ENCODE data around the gene NDUFB2. TPM values are rescaled to one million over a fixed set of nuclear protein-coding genes. Genes with fewer than 3 reads are reported as not detected.

Gene NDUFB2
- total and polyA plus RNA-seq, 2 donors (not counting 1 experiment from before 2014, with no cell fraction given): 67.9 to 171 TPM

GRCh38 chr7:140744005-140744404 is 47.5 kb downstream of the NDUFB2 start:
- no peak overlapping the region for H3K27ac ChIP-seq (ENCODE audit: low read length in 2 of 2)
- no peak overlapping the region for H3K4me2 ChIP-seq (replicated peaks; ENCODE audit: low read depth, low read length, poor library complexity, severe bottlenecking)
- no peaks in the 10 kb centered on the region for H3K27me3 ChIP-seq (replicated peaks in 1 of 4; ENCODE audit: control extremely low read depth in 1 of 4, control insufficient read depth in 3 of 4, insufficient read depth in 4 of 4, low read length in 3 of 4)
- H3K36me3 ChIP-seq (replicated peaks in 1 of 2; ENCODE audit: control extremely low read depth in 1 of 2, control insufficient read depth in 1 of 2, extremely low read depth in 1 of 2, insufficient read depth in 2 of 2, low read length in 1 of 2): peaks cover 7 to 8% of the 10 kb centered on the region in 2 experiments
- H3K9ac ChIP-seq (ENCODE audit: low read length): no peak overlapping the region
- no peak overlapping the region for H3K4me3 ChIP-seq (ENCODE audit: control extremely low read depth in 1 of 5, extremely low read depth in 1 of 5, insufficient read depth in 1 of 5, low read depth in 2 of 5, low read length in 4 of 5)
- Mint-ChIP-seq H3K4me3 (no peak overlapping the region), H3K9me3 (ENCODE audit: insufficient read depth) (no peaks in the 10 kb centered on the region), H3K27me3 (no peaks in the 10 kb centered on the region), H3K27ac (no peak overlapping the region), H3K4me1 (peaks cover 13% of the 10 kb centered on the region)
- WGBS (ENCODE audit: insufficient coverage): 100% methylated on average over 1 of the region's 2 CpGs
- peaks cover 8 to 9% of the 10 kb centered on the region in 2 donors for H3K4me1 ChIP-seq (ENCODE audit: control insufficient read depth in 2 of 2, insufficient read depth in 2 of 2, low read length in 2 of 2)
- H2AFZ ChIP-seq (ENCODE audit: insufficient read depth, low read depth, low read length, poor library complexity, severe bottlenecking): no peak overlapping the region
- TF ChIP-seq CTCF (IDR thresholded peaks at IDR 0.05) (no peak), EZH2 (IDR thresholded peaks at IDR 0.05; ENCODE audit: borderline replicate concordance, insufficient read depth, low read depth, low read length, poor library complexity, severe bottlenecking) (no peak)
- no peaks in the 10 kb centered on the region for H3K79me2 ChIP-seq (ENCODE audit: control insufficient read depth, insufficient read depth, low read length)
- no peaks in the 10 kb centered on the region for H4K20me1 ChIP-seq (ENCODE audit: control insufficient read depth, insufficient read depth, low read length, poor library complexity, severe bottlenecking)
- intact Hi-C loops (cut with micrococcal nuclease): no loop called here
- ATAC-seq (ENCODE audit: low read depth): no peak
- H3K9me3 ChIP-seq (ENCODE audit: control extremely low read depth in 1 of 3, control insufficient read depth in 2 of 3, insufficient read depth in 1 of 3, low read length in 2 of 3): no peaks in the 10 kb centered on the region
- no peak for DNase-seq
- POLR2A ChIA-PET: no interaction called here
- CTCF ChIA-PET: interaction anchor here (0.5 kb wide), 1 partner anchor 71 kb away, joined by 3 read pairs; no protein-coding TSS in a partner anchor

GRCh38 chr7:140745266-140746058 is 49.0 kb downstream of the NDUFB2 start:
- H3K9ac ChIP-seq (ENCODE audit: low read length): no peak overlapping the region
- intact Hi-C loops (cut with micrococcal nuclease): no loop called here
- peaks cover 4 to 6% of the 10 kb centered on the region in 2 experiments for H3K36me3 ChIP-seq (replicated peaks in 1 of 2; ENCODE audit: control extremely low read depth in 1 of 2, control insufficient read depth in 1 of 2, extremely low read depth in 1 of 2, insufficient read depth in 2 of 2, low read length in 1 of 2)
- no peaks in the 10 kb centered on the region for H4K20me1 ChIP-seq (ENCODE audit: control insufficient read depth, insufficient read depth, low read length, poor library complexity, severe bottlenecking)
- TF ChIP-seq EZH2 (IDR thresholded peaks at IDR 0.05; ENCODE audit: borderline replicate concordance, insufficient read depth, low read depth, low read length, poor library complexity, severe bottlenecking): no peak
- TF ChIP-seq CTCF (IDR thresholded peaks at IDR 0.05): no peak
- ChIA-PET CTCF (interaction anchor here (0.6 kb wide), 1 partner anchor 66 kb away, joined by 3 read pairs; no protein-coding TSS in a partner anchor), POLR2A (no interaction called here)
- no peaks in the 10 kb centered on the region for H3K9me3 ChIP-seq (ENCODE audit: control extremely low read depth in 1 of 3, control insufficient read depth in 2 of 3, insufficient read depth in 1 of 3, low read length in 2 of 3)
- H3K4me2 ChIP-seq (replicated peaks; ENCODE audit: low read depth, low read length, poor library complexity, severe bottlenecking): no peak overlapping the region
- no peak for ATAC-seq (ENCODE audit: low read depth)
- H3K27me3 ChIP-seq (replicated peaks in 1 of 4; ENCODE audit: control extremely low read depth in 1 of 4, control insufficient read depth in 3 of 4, insufficient read depth in 4 of 4, low read length in 3 of 4): no peaks in the 10 kb centered on the region
- 95% methylated on average over 3 of the region's 6 CpGs for WGBS (ENCODE audit: insufficient coverage)
- H3K27ac ChIP-seq (ENCODE audit: low read length in 2 of 2): peak overlapping the region in 1 of 2 donors; percentile 1
- no peaks in the 10 kb centered on the region for H3K9me3 Mint-ChIP-seq (ENCODE audit: insufficient read depth)
- DNase-seq: peak; percentile 27
- no peak overlapping the region for H3K4me3 Mint-ChIP-seq
- H2AFZ ChIP-seq (ENCODE audit: insufficient read depth, low read depth, low read length, poor library complexity, severe bottlenecking): no peak overlapping the region
- no peak overlapping the region for H3K27ac Mint-ChIP-seq
- no peaks in the 10 kb centered on the region for H3K27me3 Mint-ChIP-seq
- no peaks in the 10 kb centered on the region for H3K79me2 ChIP-seq (ENCODE audit: control insufficient read depth, insufficient read depth, low read length)
- no peak overlapping the region for H3K4me3 ChIP-seq (ENCODE audit: control extremely low read depth in 1 of 5, extremely low read depth in 1 of 5, insufficient read depth in 1 of 5, low read depth in 2 of 5, low read length in 4 of 5)
- H3K4me1 ChIP-seq (ENCODE audit: control insufficient read depth in 2 of 2, insufficient read depth in 2 of 2, low read length in 2 of 2): peaks cover 8 to 9% of the 10 kb centered on the region in 2 donors
- H3K4me1 Mint-ChIP-seq: peaks cover 13% of the 10 kb centered on the region
